ENCODE data around the gene NGFR. TPM values are rescaled to one million over a fixed set of nuclear protein-coding genes. Genes with fewer than 3 reads are reported as not detected.

The NGFR gene
- total RNA-seq (under 0.01 and 0.17 TPM in 2 replicates), polyA plus RNA-seq (0.05 and 0.14 TPM in 2 replicates), polyA minus RNA-seq (ENCODE audit: low replicate concordance) (not detected in 2 replicates)
- 0.03 and 0.06 TPM in 2 replicates for polyA plus RNA-seq (2012)

GRCh38 chr17:49494986-49495841, at the start of gene NGFR:
TSS of gene NGFR (plus strand) at chr17:49495293. CDS start at chr17:49495418, 125 bp downstream.
- peak within 1 kb of the TSS in 3 of 4 experiments; percentile 17 to 28 (median 22) for H3K4me3 ChIP-seq (replicated peaks in 1 of 4; ENCODE audit: control extremely low read depth in 1 of 4, insufficient read depth in 1 of 4, low read depth in 3 of 4, low read length in 4 of 4)
- TF ChIP-seq CTCF (conservative IDR thresholded peaks at IDR 0.05 in 1 of 2, IDR thresholded peaks at IDR 0.05 in 1 of 2; ENCODE audit: low read depth in 1 of 2, low read length in 2 of 2) (no peak), EZH2 (IDR thresholded peaks at IDR 0.05; ENCODE audit: low read length, missing control alignments) (no peak)
- H3K36me3 ChIP-seq (ENCODE audit: control insufficient read depth, insufficient read depth, low read length): no peaks in the 10 kb centered on the region
- DNase-seq (ENCODE audit: low read depth in 2 of 2): peak in 1 of 2 donors; percentile 45
- peaks cover 44% of the 10 kb centered on the region for H3K27me3 ChIP-seq (ENCODE audit: control insufficient read depth, insufficient read depth, low read length)
- H3K4me1 ChIP-seq (ENCODE audit: control insufficient read depth, extremely low read depth, insufficient read depth, low read length): peaks cover 2% of the 10 kb centered on the region
- H3K4me2 ChIP-seq (ENCODE audit: extremely low read depth, insufficient read depth, low read length): peak within 1 kb of the TSS; percentile 59
- no peaks in the 10 kb centered on the region for H4K20me1 ChIP-seq (ENCODE audit: control insufficient read depth, extremely low read depth, insufficient read depth, low read length)
- no peaks in the 10 kb centered on the region for H3K79me2 ChIP-seq (ENCODE audit: control insufficient read depth, insufficient read depth, low read length)
- no peaks in the 10 kb centered on the region for H3K9me3 ChIP-seq (ENCODE audit: control insufficient read depth, insufficient read depth, low read depth, low read length)
- H2AFZ ChIP-seq (ENCODE audit: low read length): no peak within 1 kb of the TSS
- no peak within 1 kb of the TSS for H3K9ac ChIP-seq (ENCODE audit: insufficient read depth, low read length)
- no peak within 1 kb of the TSS for H3K27ac ChIP-seq (ENCODE audit: insufficient read depth, low read length)

- Histone ChIP-seq H3K36me3 (ENCODE audit: control insufficient read depth, insufficient read depth, low read length) (no peaks in the 10 kb centered on the region), H3K4me3 (replicated peaks in 1 of 4; ENCODE audit: control extremely low read depth in 1 of 4, insufficient read depth in 1 of 4, low read depth in 3 of 4, low read length in 4 of 4) (no peak overlapping the region), H3K27ac (ENCODE audit: insufficient read depth, low read length) (no peak overlapping the region), H2AFZ (ENCODE audit: low read length) (no peak overlapping the region), H3K4me1 (ENCODE audit: control insufficient read depth, extremely low read depth, insufficient read depth, low read length) (no peaks in the 10 kb centered on the region), H3K4me2 (ENCODE audit: extremely low read depth, insufficient read depth, low read length) (no peak overlapping the region), H3K27me3 (ENCODE audit: control insufficient read depth, insufficient read depth, low read length) (peaks cover 11% of the 10 kb centered on the region), H3K79me2 (ENCODE audit: control insufficient read depth, insufficient read depth, low read length) (no peaks in the 10 kb centered on the region), H3K9me3 (ENCODE audit: control insufficient read depth, insufficient read depth, low read depth, low read length) (no peaks in the 10 kb centered on the region), H4K20me1 (ENCODE audit: control insufficient read depth, extremely low read depth, insufficient read depth, low read length) (no peaks in the 10 kb centered on the region), H3K9ac (ENCODE audit: insufficient read depth, low read length) (no peak overlapping the region)
- DNase-seq (ENCODE audit: low read depth in 2 of 2): no peak
- no peak for TF ChIP-seq EZH2 (IDR thresholded peaks at IDR 0.05; ENCODE audit: low read length, missing control alignments)
- no peak for TF ChIP-seq CTCF (conservative IDR thresholded peaks at IDR 0.05 in 1 of 2, IDR thresholded peaks at IDR 0.05 in 1 of 2; ENCODE audit: low read depth in 1 of 2, low read length in 2 of 2)
These were observed 49.5 kb upstream of the NGFR start for GRCh38 chr17:49445591-49445990.

- Histone ChIP-seq H3K4me3 (replicated peaks in 1 of 4; ENCODE audit: control extremely low read depth in 1 of 4, insufficient read depth in 1 of 4, low read depth in 3 of 4, low read length in 4 of 4) (no peak overlapping the region), H3K27me3 (ENCODE audit: control insufficient read depth, insufficient read depth, low read length) (peaks cover 7% of the 10 kb centered on the region), H3K27ac (ENCODE audit: insufficient read depth, low read length) (no peak overlapping the region), H3K4me2 (ENCODE audit: extremely low read depth, insufficient read depth, low read length) (no peak overlapping the region), H3K36me3 (ENCODE audit: control insufficient read depth, insufficient read depth, low read length) (no peaks in the 10 kb centered on the region), H3K9me3 (ENCODE audit: control insufficient read depth, insufficient read depth, low read depth, low read length) (no peaks in the 10 kb centered on the region), H3K4me1 (ENCODE audit: control insufficient read depth, extremely low read depth, insufficient read depth, low read length) (no peaks in the 10 kb centered on the region), H3K79me2 (ENCODE audit: control insufficient read depth, insufficient read depth, low read length) (no peaks in the 10 kb centered on the region), H2AFZ (ENCODE audit: low read length) (no peak overlapping the region), H3K9ac (ENCODE audit: insufficient read depth, low read length) (no peak overlapping the region), H4K20me1 (ENCODE audit: control insufficient read depth, extremely low read depth, insufficient read depth, low read length) (no peaks in the 10 kb centered on the region)
- DNase-seq (ENCODE audit: low read depth in 2 of 2): no peak
- TF ChIP-seq EZH2 (IDR thresholded peaks at IDR 0.05; ENCODE audit: low read length, missing control alignments) (no peak), CTCF (conservative IDR thresholded peaks at IDR 0.05 in 1 of 2, IDR thresholded peaks at IDR 0.05 in 1 of 2; ENCODE audit: low read depth in 1 of 2, low read length in 2 of 2) (peak in 1 of 2 donors; percentile 5)
These were observed 47.3 kb upstream of the NGFR start for GRCh38 chr17:49447628-49448302.
